HG02571 (cell line): ENCODE results near the gene CWC27.

Source experiments
- ATAC-seq: cut with Tn5 transposase; IDR thresholded peaks from one replicate; pipeline ENCODE4 v1.9.1; 2021; ENCODE audit warnings: mild to moderate bottlenecking, moderate library complexity; ENCODE audit not compliant: unreplicated experiment

Gene CWC27

DNA sequence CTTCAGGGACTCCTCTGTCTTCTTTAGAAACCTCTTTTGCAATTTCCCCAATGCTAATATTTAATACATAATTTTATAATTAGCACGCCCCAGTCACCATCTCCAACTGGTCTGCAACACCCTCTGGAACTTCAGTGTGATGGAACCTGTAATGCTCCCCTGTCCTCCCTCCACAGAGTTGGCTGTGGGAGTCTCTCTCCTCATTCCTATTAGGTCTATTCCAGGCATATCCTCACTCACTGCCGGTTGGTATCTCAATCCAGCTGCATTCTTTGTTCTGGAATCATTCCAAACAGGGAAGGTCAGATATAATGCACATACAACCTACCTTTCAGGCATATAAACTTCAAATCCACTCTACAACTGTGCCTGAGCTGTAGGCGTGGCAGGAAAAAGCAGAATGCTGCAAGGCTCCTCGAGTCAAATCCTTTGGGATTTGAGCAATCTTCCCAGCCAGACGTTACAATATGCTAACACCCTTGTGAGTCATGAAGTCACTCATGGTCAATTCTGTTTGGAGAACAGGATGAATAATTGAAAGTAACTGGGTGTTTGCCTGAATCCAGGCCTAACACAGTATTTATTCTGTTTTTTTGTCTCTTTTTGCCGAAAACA is 293.8 kb downstream of the CWC27 start:
- ATAC-seq: no peak

DNA sequence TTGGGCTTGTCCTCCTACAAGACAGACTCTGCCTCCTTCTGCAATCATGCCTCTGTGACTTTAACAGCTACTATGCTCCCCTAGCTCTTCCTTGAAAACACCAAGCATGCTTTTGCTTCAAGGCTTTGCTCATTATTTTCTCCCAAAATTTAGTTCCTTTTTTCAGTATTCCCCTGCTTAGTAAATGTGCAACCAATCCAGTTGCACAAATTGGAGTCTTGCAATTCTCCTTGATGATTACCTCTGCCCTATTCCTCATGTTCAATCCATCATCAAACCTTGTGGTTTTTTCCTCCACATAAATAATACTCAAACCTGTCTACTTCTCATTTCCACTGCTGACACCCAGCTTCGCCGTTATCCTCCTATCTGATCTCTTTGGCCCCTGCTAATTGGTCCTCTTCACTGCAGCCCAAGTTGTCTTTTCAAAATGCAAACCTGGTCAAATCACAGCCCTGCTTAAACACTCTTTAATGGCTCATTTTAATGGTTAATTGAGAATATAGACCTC is 296.3 kb downstream of the CWC27 start:
- ATAC-seq: no peak

DNA sequence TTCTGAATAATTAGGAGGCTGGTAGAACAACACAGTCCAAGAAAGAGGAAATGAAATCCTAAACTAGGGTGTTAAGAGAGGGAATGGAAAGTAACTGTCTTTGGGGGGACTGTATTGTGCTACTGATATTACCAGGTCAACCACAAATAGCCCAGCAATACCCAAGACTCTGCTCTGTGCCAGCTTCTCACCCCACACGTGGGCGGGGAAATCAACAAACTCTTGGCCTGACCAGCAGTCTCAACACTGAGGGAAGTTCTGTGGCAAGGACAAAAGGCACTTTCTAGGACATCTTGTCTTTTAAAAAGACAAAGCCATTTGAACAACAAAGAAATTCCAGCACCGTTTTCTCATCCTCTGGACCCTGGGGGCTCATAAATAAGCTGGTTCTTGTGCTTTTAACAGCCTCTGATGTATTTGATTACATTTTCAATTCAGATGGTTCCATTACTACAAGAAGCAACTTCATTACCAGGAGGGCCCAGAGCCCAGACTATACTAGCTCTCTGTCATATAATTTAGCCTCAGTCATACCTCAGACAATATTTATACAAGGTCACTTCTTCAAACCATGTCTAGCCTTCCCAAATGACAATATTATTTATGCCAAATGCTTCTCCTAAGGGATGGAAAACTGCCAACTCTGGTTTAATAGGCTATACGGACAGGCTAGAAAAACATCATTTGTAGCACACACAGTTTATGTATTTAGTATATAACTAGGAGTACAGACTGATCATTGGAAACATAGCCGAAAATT is 297.8 kb downstream of the CWC27 start:
- peak; percentile 74 for ATAC-seq

DNA sequence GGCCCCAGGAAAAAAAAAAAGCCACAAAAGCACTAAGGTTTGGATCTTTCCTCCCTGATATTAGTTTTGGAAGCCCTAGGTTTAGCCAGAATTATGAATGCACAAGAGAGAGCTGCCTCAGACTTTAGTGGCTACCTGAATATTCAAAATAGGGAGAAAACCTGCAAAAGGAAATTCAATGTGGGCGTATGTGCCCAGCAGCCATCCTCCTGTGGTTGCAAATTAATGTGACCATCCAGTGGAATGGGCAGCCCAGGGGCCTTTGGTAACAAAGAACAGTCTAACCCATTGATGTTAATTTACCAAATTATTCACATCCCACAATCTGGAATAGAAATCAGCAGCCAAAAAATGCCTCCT is 298.4 kb downstream of the CWC27 start:
- no peak for ATAC-seq
